Forelimb muscle (tissue), 1 donor: ENCODE measurements around the gene RBM26. TPM values are rescaled to one million over a fixed set of nuclear protein-coding genes. Genes with fewer than 3 reads are reported as not detected.
"Not testable (repeated sequence)": the region's sequence is repeated elsewhere in the genome, so short reads cannot be mapped to it uniquely, and the experiment has no call there.

Experiments used
- DNase-seq: peaks from one replicate; pipeline ENCODE4 v3.0.0-alpha.2; 2013; ENCODE audit warnings: low read depth
- polyA plus RNA-seq: library from polyadenylated mRNA; unstranded; fragments of 120-200 nt; gene quantifications from one replicate; pipeline ENCODE4 v1.2.1, GENCODE V29; 2013; ENCODE audit not compliant: insufficient read length

RBM26 gene
- polyA plus RNA-seq, 1 donor, result 51.9 TPM

- no peak for DNase-seq
Observed at GRCh38 chr13:79281339-79281747, 124.7 kb downstream of the RBM26 start.

GRCh38 chr13:79279735-79280134 is 126.3 kb downstream of the RBM26 start:
- not testable (repeated sequence) for DNase-seq

- DNase-seq, result no peak
Observed at GRCh38 chr13:79273045-79273444, 133.0 kb downstream of the RBM26 start.

- DNase-seq, result no peak
Observed at GRCh38 chr13:79271616-79272015, 134.4 kb downstream of the RBM26 start.

- DNase-seq, result no peak
Observed at GRCh38 chr13:79270859-79271258, 135.2 kb downstream of the RBM26 start.

Other genes with a start within 250 kb of the RBM26 start
- 26.8 TPM for gene NDFIP2, start 74.9 kb upstream of the RBM26 start, polyA plus RNA-seq